ENCODE data around the gene HDAC7.
A peak's percentile ranks its signal among the peaks of the same experiment; 100 is the strongest.

The HDAC7 gene

GRCh38 chr12:47744778-47745436, 74.8 kb downstream of the HDAC7 start:
- Histone ChIP-seq H3K36me3 (ENCODE audit: low read depth) (peaks cover 7% of the 10 kb centered on the region), H3K27ac (ENCODE audit: poor library complexity, severe bottlenecking) (no peak overlapping the region), H3K9me3 (ENCODE audit: severe bottlenecking) (no peaks in the 10 kb centered on the region), H3K4me3 (ENCODE audit: severe bottlenecking) (no peak overlapping the region), H3K4me1 (ENCODE audit: insufficient read depth, poor library complexity, severe bottlenecking) (peaks cover 3% of the 10 kb centered on the region), H3K27me3 (ENCODE audit: insufficient read depth, poor library complexity, severe bottlenecking) (no peaks in the 10 kb centered on the region)
- ATAC-seq (ENCODE audit: low read depth) (no peak), DNase-seq (ENCODE audit: low spot score) (no peak)
- no peak for TF ChIP-seq CTCF (IDR thresholded peaks at IDR 0.05; ENCODE audit: poor library complexity, severe bottlenecking)

- DNase-seq (ENCODE audit: low spot score) (peak; percentile 83), ATAC-seq (ENCODE audit: low read depth) (peak; percentile 83)
- TF ChIP-seq CTCF (IDR thresholded peaks at IDR 0.05; ENCODE audit: poor library complexity, severe bottlenecking) = peak; percentile 90
- no peak overlapping the region for H3K27ac ChIP-seq (ENCODE audit: poor library complexity, severe bottlenecking)
- peaks cover 3% of the 10 kb centered on the region for H3K4me1 ChIP-seq (ENCODE audit: insufficient read depth, poor library complexity, severe bottlenecking)
- H3K27me3 ChIP-seq (ENCODE audit: insufficient read depth, poor library complexity, severe bottlenecking) = no peaks in the 10 kb centered on the region
- no peaks in the 10 kb centered on the region for H3K9me3 ChIP-seq (ENCODE audit: severe bottlenecking)
- no peak overlapping the region for H3K4me3 ChIP-seq (ENCODE audit: severe bottlenecking)
- H3K36me3 ChIP-seq (ENCODE audit: low read depth) = peaks cover 7% of the 10 kb centered on the region
Observed at GRCh38 chr12:47744005-47744651, 75.6 kb downstream of the HDAC7 start.

- Histone ChIP-seq H3K9me3 (ENCODE audit: severe bottlenecking) (no peaks in the 10 kb centered on the region), H3K4me3 (ENCODE audit: severe bottlenecking) (no peak overlapping the region), H3K4me1 (ENCODE audit: insufficient read depth, poor library complexity, severe bottlenecking) (peaks cover 3% of the 10 kb centered on the region), H3K36me3 (ENCODE audit: low read depth) (peaks cover 5% of the 10 kb centered on the region), H3K27me3 (ENCODE audit: insufficient read depth, poor library complexity, severe bottlenecking) (no peaks in the 10 kb centered on the region), H3K27ac (ENCODE audit: poor library complexity, severe bottlenecking) (no peak overlapping the region)
- no peak for DNase-seq (ENCODE audit: low spot score)
- no peak for ATAC-seq (ENCODE audit: low read depth)
- TF ChIP-seq CTCF (IDR thresholded peaks at IDR 0.05; ENCODE audit: poor library complexity, severe bottlenecking) = no peak
Observed at GRCh38 chr12:47743311-47743860, 76.3 kb downstream of the HDAC7 start.

- Histone ChIP-seq H3K4me3 (ENCODE audit: severe bottlenecking) (no peak overlapping the region), H3K4me1 (ENCODE audit: insufficient read depth, poor library complexity, severe bottlenecking) (peaks cover 3% of the 10 kb centered on the region), H3K36me3 (ENCODE audit: low read depth) (no peaks in the 10 kb centered on the region), H3K9me3 (ENCODE audit: severe bottlenecking) (no peaks in the 10 kb centered on the region), H3K27me3 (ENCODE audit: insufficient read depth, poor library complexity, severe bottlenecking) (no peaks in the 10 kb centered on the region), H3K27ac (ENCODE audit: poor library complexity, severe bottlenecking) (no peak overlapping the region)
- no peak for DNase-seq (ENCODE audit: low spot score)
- peak; percentile 31; the same call in 2 of the 3 replicates for ATAC-seq (ENCODE audit: low read depth)
- TF ChIP-seq CTCF (IDR thresholded peaks at IDR 0.05; ENCODE audit: poor library complexity, severe bottlenecking) = peak; percentile 96
Observed at GRCh38 chr12:47742253-47742825, 77.4 kb downstream of the HDAC7 start.
